Omental fat pad (tissue), 4 donors: Measurements from ENCODE around the gene NDRG3. TPM values are rescaled to one million over a fixed set of nuclear protein-coding genes. Genes with fewer than 3 reads are reported as not detected.
"Not testable (repeated sequence)": the region's sequence is repeated elsewhere in the genome, so short reads cannot be mapped to it uniquely, and the experiment has no call there.

Experiments
- ATAC-seq: fragments of 150-250 bp; one replicate; pipeline ENCODE4 v1.9.1; 2016; ENCODE audit warnings: mild to moderate bottlenecking, moderate library complexity; ENCODE audit not compliant: low FRiP score
- DNase-seq: peaks from one replicate; pipeline ENCODE4 v3.0.0-alpha.2; 2019; ENCODE audit warnings: low spot score
- CTCF ChIP-seq, 3 donors: fragments of 450-650 bp; IDR thresholded peaks; one replicate each; pipeline ENCODE4 v1.5.1; 2016 to 2017; ENCODE audit warnings: antibody characterized with exemption in 3 of 3, mild to moderate bottlenecking in 3 of 3, moderate library complexity in 2 of 3
- total RNA-seq, 4 donors: library from RNA; depleted of rRNA; stranded (reverse); fragments of >200 nt; gene quantifications; one replicate each; pipeline ENCODE4 v1.1.0, GENCODE V29; 2016

The NDRG3 gene
- total RNA-seq, 4 donors from 2014 or later = 9.5 to 16.4 (median 14.3) TPM

- no peak for TF ChIP-seq CTCF (IDR thresholded peaks at IDR 0.05)
- ATAC-seq (no peak), DNase-seq (no peak)
These were observed 61.1 kb downstream of the NDRG3 start for GRCh38 chr20:36684747-36685146.

- no peak for TF ChIP-seq CTCF (IDR thresholded peaks at IDR 0.05)
- DNase-seq = no peak
- ATAC-seq = no peak
These were observed 63.6 kb downstream of the NDRG3 start for GRCh38 chr20:36682311-36682710.

- ATAC-seq (no peak), DNase-seq (no peak)
- no peak for TF ChIP-seq CTCF (IDR thresholded peaks at IDR 0.05)
These were observed 68.5 kb downstream of the NDRG3 start for GRCh38 chr20:36677422-36677771.

- no peak for TF ChIP-seq CTCF (IDR thresholded peaks at IDR 0.05)
- DNase-seq (no peak), ATAC-seq (no peak)
These were observed 69.0 kb downstream of the NDRG3 start for GRCh38 chr20:36676701-36677421.

GRCh38 chr20:36675545-36675944 is 70.3 kb downstream of the NDRG3 start:
- DNase-seq, ATAC-seq: not testable (repeated sequence)

- ATAC-seq (no peak), DNase-seq (no peak)
- no peak for TF ChIP-seq CTCF (IDR thresholded peaks at IDR 0.05)
These were observed 72.9 kb downstream of the NDRG3 start for GRCh38 chr20:36672991-36673390.

GRCh38 chr20:36670665-36671357 is 75.1 kb downstream of the NDRG3 start:
- DNase-seq (no peak), ATAC-seq (no peak)
- no peak for TF ChIP-seq CTCF (IDR thresholded peaks at IDR 0.05)
